HG03520 (cell line): ENCODE data around the gene SNAPC2.

Experiments
- ATAC-seq: cut with Tn5 transposase; IDR thresholded peaks from one replicate; pipeline ENCODE4 v1.9.1; 2021; ENCODE audit warnings: mild to moderate bottlenecking, moderate library complexity; ENCODE audit not compliant: unreplicated experiment

SNAPC2 gene

GRCh38 chr19:7919610-7920518 lies at the start of gene SNAPC2:
SNAPC2 (plus strand) TSS chr19:7920338; CDS start chr19:7920367, 29 bp downstream.
- peak; percentile 43 for ATAC-seq

GRCh38 chr19:7870571-7871436 lies 49.3 kb upstream of the SNAPC2 start:
- no peak for ATAC-seq

- ATAC-seq: no peak
Measured at GRCh38 chr19:7871437-7872305, 48.5 kb upstream of the SNAPC2 start.

GRCh38 chr19:7872306-7873204 lies 47.6 kb upstream of the SNAPC2 start:
- no peak for ATAC-seq

GRCh38 chr19:7873304-7874075 lies 46.6 kb upstream of the SNAPC2 start:
- ATAC-seq: no peak

GRCh38 chr19:7874076-7874896 lies 45.9 kb upstream of the SNAPC2 start, which contains the start of gene PRR36:
PRR36 (minus strand) TSS chr19:7874390; CDS start chr19:7873689, 701 bp downstream.
- no peak for ATAC-seq

GRCh38 chr19:7874897-7875273 lies 45.3 kb upstream of the SNAPC2 start:
- no peak for ATAC-seq

GRCh38 chr19:7877249-7877836 lies 42.8 kb upstream of the SNAPC2 start:
- no peak for ATAC-seq

- ATAC-seq: no peak
Measured at GRCh38 chr19:7879111-7879807, 40.9 kb upstream of the SNAPC2 start.

- no peak for ATAC-seq
Measured at GRCh38 chr19:7879836-7880235, 40.3 kb upstream of the SNAPC2 start.

GRCh38 chr19:7881910-7882309 lies 38.2 kb upstream of the SNAPC2 start:
- ATAC-seq: no peak

- ATAC-seq: no peak
Measured at GRCh38 chr19:7883105-7883504, 37.0 kb upstream of the SNAPC2 start.

- ATAC-seq: no peak
Measured at GRCh38 chr19:7883796-7884570, 36.2 kb upstream of the SNAPC2 start.

GRCh38 chr19:7885818-7886217 lies 34.3 kb upstream of the SNAPC2 start:
- ATAC-seq: no peak

GRCh38 chr19:7887408-7888144 lies 32.6 kb upstream of the SNAPC2 start:
- no peak for ATAC-seq
